GM21619 (cell line): ENCODE results near the gene VASH2.
"Not testable (repeated sequence)": the region's sequence is repeated elsewhere in the genome, so short reads cannot be mapped to it uniquely, and the experiment has no call there.

Experiments used
- ATAC-seq: cut with Tn5 transposase; IDR thresholded peaks from one replicate; pipeline ENCODE4 v1.9.1; 2021; ENCODE audit not compliant: unreplicated experiment

The VASH2 gene

GRCh38 chr1:213017447-213018273, 67.3 kb downstream of the VASH2 start:
- no peak for ATAC-seq

- no peak for ATAC-seq
Measured at GRCh38 chr1:213019450-213019849, 69.1 kb downstream of the VASH2 start.

- ATAC-seq = no peak
Measured at GRCh38 chr1:213020016-213020415, 69.7 kb downstream of the VASH2 start.

GRCh38 chr1:213027024-213027423, 76.7 kb downstream of the VASH2 start:
- ATAC-seq = not testable (repeated sequence)

- ATAC-seq = no peak
Measured at GRCh38 chr1:213032651-213033050, 82.3 kb downstream of the VASH2 start.

GRCh38 chr1:213034713-213035112, 84.4 kb downstream of the VASH2 start:
- no peak for ATAC-seq

- no peak for ATAC-seq
Measured at GRCh38 chr1:213035573-213035972, 85.2 kb downstream of the VASH2 start.
